ENCODE data around the gene TFB1M.
"Not testable (repeated sequence)": the region's sequence is repeated elsewhere in the genome, so short reads cannot be mapped to it uniquely, and the experiment has no call there.

The TFB1M gene

DNA sequence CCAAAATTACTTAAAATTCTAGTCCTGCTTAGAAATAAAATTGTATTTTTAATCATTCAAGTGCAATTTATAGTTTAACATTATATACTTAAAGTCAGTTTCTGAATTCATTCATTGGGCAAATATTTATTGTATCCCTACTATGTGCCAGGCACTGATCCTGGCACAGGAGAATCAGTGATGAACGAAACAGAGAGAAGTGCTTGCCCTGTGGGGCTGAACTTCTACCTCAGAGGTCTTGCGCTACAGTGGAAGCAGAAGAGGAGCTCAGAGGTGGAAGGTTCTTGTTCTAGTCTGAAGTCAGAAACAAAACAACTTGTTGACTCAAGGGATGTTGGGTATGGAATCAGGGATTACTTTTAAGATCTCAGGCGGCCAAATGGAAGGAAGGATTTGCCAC lies 44.5 kb downstream of the TFB1M start:
- TF ChIP-seq, protein P1, sequence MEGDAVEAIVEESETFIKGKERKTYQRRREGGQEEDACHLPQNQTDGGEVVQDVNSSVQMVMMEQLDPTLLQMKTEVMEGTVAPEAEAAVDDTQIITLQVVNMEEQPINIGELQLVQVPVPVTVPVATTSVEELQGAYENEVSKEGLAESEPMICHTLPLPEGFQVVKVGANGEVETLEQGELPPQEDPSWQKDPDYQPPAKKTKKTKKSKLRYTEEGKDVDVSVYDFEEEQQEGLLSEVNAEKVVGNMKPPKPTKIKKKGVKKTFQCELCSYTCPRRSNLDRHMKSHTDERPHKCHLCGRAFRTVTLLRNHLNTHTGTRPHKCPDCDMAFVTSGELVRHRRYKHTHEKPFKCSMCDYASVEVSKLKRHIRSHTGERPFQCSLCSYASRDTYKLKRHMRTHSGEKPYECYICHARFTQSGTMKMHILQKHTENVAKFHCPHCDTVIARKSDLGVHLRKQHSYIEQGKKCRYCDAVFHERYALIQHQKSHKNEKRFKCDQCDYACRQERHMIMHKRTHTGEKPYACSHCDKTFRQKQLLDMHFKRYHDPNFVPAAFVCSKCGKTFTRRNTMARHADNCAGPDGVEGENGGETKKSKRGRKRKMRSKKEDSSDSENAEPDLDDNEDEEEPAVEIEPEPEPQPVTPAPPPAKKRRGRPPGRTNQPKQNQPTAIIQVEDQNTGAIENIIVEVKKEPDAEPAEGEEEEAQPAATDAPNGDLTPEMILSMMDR (conservative IDR thresholded peaks at IDR 0.05; ENCODE audit: low read depth) = no peak
- POLR2A ChIA-PET (ENCODE audit: low non-redundant PET) = no interaction called here
- CTCF ChIA-PET = interaction anchor here (0.7 kb wide), 1 partner anchor 15 kb away, joined by 3 read pairs; no protein-coding TSS in a partner anchor

DNA sequence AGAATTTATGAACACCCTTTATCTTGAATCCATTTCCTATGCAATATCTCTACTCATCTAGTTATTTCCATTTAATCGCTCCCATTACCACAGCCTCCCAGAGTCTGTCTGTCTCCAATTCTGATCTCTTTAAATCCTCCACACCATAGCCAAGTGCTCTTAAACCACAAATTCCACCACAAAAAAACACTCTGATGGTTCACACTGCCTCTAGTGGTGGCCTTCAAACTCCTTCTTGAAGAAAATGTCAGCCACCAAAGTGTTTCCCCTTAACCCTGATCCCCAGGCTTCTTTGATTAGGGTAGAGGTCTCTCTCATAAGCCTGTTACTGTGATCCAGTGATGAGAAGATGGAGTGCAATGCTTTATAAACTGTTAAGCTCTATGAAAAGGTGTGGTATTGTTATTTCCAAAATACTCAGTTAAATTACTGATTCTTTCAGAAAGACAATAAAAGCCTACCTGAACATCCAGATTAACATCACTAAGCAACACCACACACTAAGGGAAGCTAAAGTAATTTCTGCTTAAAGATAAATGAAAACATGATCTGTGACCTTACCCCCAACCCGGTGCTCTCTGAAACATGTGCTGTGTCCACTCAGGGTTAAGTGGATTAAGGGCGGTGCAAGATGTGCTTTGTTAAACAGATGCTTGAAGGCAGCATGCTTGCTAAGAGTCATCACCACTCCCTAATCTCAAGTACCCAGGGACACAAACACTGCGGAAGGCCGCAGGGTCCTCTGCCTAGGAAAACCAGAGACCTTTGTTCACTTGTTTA lies 46.0 kb downstream of the TFB1M start:
- TF ChIP-seq, protein P1 (conservative IDR thresholded peaks at IDR 0.05; ENCODE audit: low read depth) = peak; percentile 18; the same call in 1 of the 2 replicates
- DNase-seq (ENCODE audit: low spot score) = peak; percentile 8
- CTCF ChIA-PET = interaction anchor here (0.6 to 1.1 kb wide), 9 partner anchors 10 to 1029 kb away, joined by 3 to 4 read pairs (median 3); no protein-coding TSS in a partner anchor
- POLR2A ChIA-PET (ENCODE audit: low non-redundant PET); H3K27ac ChIP-seq: not testable (repeated sequence)

More for the DNA sequence above, 44.5 kb downstream of the TFB1M start:
- no peak overlapping the region for H3K27ac ChIP-seq
- no peak for DNase-seq (ENCODE audit: low spot score)

DNA sequence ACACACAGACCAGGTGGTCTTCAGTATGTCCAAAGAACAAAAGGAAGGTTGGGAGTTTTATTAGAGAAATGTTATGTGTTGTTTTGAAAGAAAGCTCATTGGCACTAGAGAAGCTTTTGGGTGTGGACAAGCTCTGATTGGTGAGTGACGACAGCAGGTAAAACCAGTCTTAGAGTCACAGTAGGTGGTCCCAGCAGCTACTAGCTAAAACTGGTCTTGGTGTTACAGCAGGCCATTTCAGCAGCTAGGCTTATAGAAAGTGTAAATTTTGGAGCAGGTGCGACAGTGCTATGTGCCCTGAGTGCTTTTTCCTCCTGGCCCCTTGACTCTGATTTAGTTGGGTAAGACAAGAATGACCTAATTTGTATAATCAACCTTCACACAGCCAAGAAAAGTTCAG lies 46.9 kb downstream of the TFB1M start:
- no peak overlapping the region for H3K27ac ChIP-seq
- DNase-seq (ENCODE audit: low spot score) = no peak
- TF ChIP-seq, protein P1 (conservative IDR thresholded peaks at IDR 0.05; ENCODE audit: low read depth) = no peak
- ChIA-PET CTCF (interaction anchor here (0.6 to 1.1 kb wide), 2 partner anchors 9 to 1455 kb away, joined by 3 read pairs; no protein-coding TSS in a partner anchor), POLR2A (ENCODE audit: low non-redundant PET) (no interaction called here)

- CTCF ChIA-PET = no interaction called here
- no peak for DNase-seq (ENCODE audit: low spot score)
- TF ChIP-seq, protein P1 (conservative IDR thresholded peaks at IDR 0.05; ENCODE audit: low read depth) = no peak
- H3K27ac ChIP-seq = no peak overlapping the region
- POLR2A ChIA-PET (ENCODE audit: low non-redundant PET) = interaction anchor here (0.6 kb wide), 1 partner anchor 117 kb away, joined by 13 read pairs; no protein-coding TSS in a partner anchor
Observed at GRCh38 chr6:155265843-155266535, 48.3 kb downstream of the TFB1M start.

DNA sequence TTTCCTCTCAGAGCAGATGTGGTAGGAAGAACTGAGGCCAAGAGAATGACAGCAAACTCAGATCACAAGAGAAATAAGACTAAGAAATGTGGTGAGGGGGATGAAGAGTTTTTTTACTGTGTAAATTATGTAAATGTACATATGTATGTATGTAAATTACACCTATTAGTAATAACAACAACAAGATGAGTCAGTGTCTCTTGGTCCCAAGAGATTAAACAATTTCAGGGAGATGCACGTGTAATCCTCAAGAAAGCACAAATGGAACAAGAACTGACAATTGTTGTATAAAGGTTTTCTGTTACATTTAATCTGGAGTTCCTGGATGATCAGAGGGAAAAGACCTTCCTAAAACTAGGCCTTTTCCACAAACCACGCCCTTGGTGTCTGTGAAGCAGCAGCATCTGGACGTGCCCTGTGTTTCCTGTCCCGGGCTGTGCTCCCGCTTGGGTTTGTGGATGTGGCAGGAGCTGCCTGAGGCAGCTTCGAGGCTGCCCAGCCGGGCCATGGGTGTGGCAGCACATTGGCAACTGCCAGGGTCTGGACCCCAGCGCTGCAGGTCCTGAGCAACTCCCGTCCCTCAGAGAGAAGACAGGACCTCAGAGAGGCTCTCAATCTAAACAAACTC lies 49.5 kb downstream of the TFB1M start:
- H3K27ac ChIP-seq = peak overlapping the region; percentile 69
- peak; percentile 8 for DNase-seq (ENCODE audit: low spot score)
- ChIA-PET CTCF (no interaction called here), POLR2A (ENCODE audit: low non-redundant PET) (no interaction called here)
- TF ChIP-seq, protein P1 (conservative IDR thresholded peaks at IDR 0.05; ENCODE audit: low read depth) = no peak

DNA sequence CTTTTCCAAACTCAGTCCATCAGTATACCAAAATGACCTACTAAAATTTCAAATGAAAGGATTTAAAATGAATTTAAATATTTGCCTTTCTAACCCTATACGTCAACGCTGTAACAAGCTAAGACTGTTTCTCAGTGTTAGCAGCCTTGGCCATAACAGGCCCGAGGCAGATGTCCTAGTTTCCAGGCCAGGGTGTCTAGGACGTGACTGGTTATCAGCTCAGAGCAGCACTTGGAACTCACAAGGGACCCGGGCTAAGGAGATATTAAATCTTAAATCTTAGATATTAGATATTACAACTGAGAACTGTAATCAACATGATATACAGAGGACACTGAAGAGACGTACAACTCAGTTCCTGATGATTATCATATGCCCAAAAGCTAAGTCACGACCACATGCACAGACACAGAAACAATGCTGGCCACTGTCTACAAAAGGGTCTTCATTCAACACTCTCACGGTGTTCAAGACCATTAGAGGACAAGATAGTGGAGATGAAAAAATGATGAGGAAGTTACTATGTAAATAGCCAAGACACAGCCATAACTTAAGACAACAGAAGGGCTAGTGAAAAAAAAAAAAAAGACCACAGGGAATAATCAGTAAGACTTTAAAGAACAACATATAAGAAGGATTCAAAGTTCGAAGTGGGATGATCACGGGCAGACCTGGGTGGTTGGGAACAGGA lies 50.8 kb downstream of the TFB1M start, which contains the start of gene CLDN20:
CLDN20 (plus strand) TSS at position 641 of the 691 bp plus-strand sequence. CDS start 11,707 bp downstream, outside the sequence.
- TF ChIP-seq, protein P1 (conservative IDR thresholded peaks at IDR 0.05; ENCODE audit: low read depth) = no peak
- ChIA-PET CTCF (interaction anchor here (0.5 kb wide), 1 partner anchor 416 kb away, joined by 4 read pairs; no protein-coding TSS in a partner anchor), POLR2A (ENCODE audit: low non-redundant PET) (no interaction called here)
- no peak for DNase-seq (ENCODE audit: low spot score)
- H3K27ac ChIP-seq = peak within 1 kb of the TSS; percentile 69

All from RWPE1 (cell line).